NOMO-1 treated with DMSO at 0.1 percent for 48 hours (cell line): Measurements from ENCODE around the gene PAX5.
"Not testable (repeated sequence)": the region's sequence is repeated elsewhere in the genome, so short reads cannot be mapped to it uniquely, and the experiment has no call there.

Experiments
- DNase-seq: peaks from one replicate; lab custom pipeline; 2025; ENCODE audit not compliant: unreplicated experiment; lab: John Stamatoyannopoulos, UW

The PAX5 gene

GRCh38 chr9:37033682-37034304 is at the start of gene PAX5:
TSS of gene PAX5 (minus strand) at chr9:37034268. CDS start at chr9:37034031, 237 bp downstream.
- DNase-seq, result no peak

GRCh38 chr9:37083654-37084053 is 49.6 kb upstream of the PAX5 start:
- no peak for DNase-seq

DNA sequence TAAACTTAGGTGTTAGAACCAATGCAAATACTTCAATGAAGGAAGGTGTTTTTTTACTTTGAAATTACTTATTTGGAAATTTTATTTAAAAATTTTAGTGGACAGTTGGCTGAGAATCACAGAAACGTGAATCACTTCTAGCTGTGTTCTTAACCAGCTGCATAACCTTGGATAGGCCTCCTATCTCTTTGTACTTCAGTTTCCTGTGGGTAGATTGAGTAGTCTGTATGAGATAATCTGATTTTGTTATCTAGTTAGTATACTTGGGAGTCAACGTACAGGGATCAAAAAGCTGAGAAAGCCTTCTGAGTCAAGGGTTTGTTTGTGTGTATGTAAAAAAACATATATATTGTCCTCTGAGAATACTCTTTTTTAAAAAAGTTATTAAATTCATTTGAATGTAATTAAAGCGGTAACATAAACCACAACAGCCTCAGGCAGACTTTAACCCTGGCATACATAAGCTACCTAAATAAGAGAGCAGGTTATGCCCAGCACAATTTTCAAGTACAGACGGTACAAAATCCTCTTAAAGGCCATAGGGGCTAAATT is 48.2 kb upstream of the PAX5 start:
- DNase-seq, result no peak

DNA sequence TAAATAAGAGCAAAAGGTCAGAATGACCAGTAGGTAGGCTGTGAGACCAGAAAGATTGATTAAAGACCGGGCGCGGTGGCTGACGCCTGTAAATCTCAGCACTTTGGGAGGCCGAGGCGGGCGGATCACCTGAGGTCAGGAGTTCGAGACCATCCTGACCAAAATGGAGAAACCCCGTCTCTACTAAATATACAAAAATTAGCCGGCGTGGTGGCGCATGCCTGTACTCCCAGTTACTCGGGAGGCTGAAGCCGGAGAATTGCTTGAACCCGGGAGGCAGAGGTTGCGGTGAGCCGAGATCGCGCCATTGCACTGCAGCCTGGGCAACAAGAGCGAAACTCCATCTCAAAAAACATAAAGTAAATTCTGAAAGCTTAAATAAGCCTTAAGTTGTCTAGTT is 47.4 kb upstream of the PAX5 start:
- DNase-seq, result not testable (repeated sequence)

DNA sequence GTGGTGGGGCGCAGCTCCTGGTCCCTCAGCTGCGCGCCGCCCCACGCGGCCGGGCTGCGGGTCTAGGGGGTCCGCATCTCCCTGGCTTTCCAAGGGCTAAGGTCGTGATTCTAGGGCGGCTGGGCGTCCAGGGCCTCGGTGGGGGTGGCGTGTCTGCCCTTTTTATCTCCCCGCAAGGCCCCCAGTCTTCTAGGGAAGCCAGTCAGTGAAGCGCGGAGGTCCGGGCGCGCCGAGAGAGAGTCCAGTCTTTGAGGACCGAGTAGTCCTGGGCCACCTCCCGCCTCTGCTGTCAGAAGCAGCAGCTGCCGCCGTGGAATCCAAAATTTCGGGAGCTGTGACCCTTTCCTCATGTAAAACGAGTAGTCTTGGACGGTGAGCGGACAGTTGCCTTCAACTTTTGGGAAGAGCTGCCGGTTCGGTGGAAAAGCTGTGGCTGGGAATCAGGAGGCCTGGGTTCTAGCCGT is 46.1 kb upstream of the PAX5 start:
- not testable (repeated sequence) for DNase-seq

GRCh38 chr9:37079370-37080164 is 45.5 kb upstream of the PAX5 start:
- DNase-seq, result peak; percentile 79

GRCh38 chr9:37074790-37075189 is 40.7 kb upstream of the PAX5 start:
- not testable (repeated sequence) for DNase-seq

DNA sequence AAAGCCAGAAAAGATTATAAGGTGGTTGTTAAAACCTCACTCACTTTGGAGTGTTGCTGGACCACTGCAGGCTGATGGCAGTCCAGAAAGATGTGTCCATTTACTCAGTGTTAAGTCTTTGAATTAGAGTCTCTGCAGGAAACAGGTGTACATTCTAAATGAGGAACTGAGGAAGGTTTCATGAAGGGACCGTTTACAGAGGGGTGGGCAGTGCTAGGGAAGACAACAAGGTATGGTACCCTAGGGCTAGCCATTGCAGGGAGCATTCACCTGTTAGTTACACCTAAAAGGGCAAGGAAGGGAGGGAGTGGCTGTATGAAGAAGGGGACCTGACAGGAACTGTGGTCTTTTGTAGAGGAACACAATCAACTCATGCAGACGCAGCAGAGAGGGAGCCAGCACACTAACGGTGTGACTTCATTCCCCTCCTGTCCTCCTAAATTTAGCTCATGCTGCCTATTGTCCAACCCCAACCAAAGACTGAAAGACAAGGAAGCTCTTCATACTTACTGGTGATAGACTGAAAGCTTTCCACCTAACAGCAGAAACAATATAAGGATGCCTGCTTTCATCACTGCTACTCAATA is 32.2 kb upstream of the PAX5 start:
- no peak for DNase-seq

GRCh38 chr9:37062336-37062735 is 28.3 kb upstream of the PAX5 start:
- peak; percentile 34 for DNase-seq

GRCh38 chr9:37061768-37062167 is 27.7 kb upstream of the PAX5 start:
- DNase-seq, result peak; percentile 6

DNA sequence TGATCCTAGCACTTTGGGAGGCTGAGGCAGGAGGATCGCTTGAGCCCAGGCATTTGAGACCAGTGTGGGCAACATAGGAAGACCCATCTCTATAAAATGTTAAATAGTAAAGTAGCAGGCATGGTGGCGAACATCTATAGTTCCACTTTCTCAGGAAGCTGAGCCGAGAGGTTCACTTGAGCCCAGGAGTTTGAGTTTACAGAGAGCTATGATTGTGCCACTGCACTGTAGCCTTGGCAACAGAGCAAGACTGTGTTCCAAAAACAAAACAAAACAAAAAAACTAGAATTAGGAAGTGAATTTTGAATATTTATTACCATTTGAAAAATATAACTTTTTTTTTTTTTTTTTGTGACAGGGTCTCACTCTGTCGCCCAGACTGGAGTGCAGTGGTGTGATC is 26.8 kb upstream of the PAX5 start:
- DNase-seq, result no peak

DNA sequence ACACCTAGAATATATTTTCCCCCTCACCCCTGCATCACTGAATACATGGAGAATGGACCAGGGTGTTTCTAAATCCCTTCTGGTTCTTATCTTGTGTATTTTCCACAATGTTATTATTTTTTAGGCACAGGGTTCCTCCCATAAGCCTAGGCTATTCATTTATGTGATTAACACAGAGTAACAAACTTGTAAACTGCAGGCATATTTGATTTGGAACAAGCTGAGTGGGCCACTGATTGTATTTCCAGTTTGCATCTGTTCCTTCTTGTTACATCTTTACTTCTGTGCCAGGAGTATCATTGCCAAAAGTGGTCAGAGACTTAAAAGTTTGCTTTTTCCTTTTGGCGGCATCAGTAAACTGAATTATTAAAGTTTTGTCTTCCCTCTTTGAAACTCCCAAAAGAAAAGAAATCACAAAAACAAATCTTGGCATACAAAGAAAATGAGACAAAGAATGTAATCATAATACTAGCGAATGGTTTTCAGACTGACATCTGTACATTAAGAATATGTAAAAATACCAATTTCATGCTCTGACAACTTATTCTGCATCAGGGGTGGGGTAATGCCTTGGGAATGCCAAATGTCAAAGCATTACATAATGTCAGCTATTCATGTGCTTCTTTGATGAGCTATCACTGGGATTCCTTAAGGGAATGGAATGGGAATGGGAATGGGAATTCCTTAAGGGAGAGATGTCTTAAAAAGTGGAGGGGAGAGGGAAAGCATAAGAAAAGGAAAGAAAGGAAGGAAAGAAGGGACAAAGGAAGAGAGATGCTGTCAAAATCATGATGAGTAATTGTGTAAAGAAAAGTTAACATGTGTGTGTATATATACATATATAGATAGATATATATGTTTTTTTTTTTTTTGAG is 22.2 kb upstream of the PAX5 start:
- DNase-seq, result no peak

GRCh38 chr9:37054363-37054720 is 20.3 kb upstream of the PAX5 start:
- not testable (repeated sequence) for DNase-seq

DNA sequence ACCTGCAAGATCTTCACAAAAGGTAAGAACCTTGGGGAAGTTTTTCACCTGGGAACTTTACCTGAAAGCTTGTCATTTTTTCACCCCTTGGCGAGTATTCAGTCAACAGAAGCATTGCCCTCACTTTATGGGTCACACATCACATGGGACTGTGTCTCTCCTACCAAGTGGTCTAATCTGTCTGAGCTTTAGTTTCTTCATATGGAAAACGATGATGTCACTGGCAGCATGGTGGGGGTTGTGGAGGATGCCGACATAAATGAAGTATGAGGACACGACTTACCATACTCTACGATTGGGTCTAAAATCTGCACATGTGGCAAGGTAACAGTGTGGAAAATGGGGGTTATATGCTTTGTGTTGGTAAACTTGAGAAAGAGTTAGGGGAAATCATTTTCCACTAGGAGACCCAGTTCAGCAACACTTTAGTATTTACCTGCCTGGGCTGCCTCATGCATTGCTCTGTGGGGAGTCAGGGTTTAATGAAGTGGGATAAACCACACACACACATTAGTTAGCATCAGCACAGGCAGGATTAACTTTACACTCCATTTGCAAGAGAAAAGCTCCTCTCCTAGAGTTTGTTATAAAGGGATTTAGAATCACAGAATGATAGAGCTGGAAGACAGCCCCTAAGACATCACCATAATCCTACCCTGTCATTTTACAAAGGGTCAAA is 19.8 kb upstream of the PAX5 start:
- DNase-seq, result no peak

- DNase-seq, result no peak
These were observed 12.6 kb upstream of the PAX5 start for GRCh38 chr9:37046683-37047082.

GRCh38 chr9:37042421-37042820 is 8.4 kb upstream of the PAX5 start:
- no peak for DNase-seq

GRCh38 chr9:37040508-37041127 is 6.5 kb upstream of the PAX5 start:
- DNase-seq, result no peak

- no peak for DNase-seq
These were observed 4.9 kb upstream of the PAX5 start for GRCh38 chr9:37038943-37039464.

- DNase-seq, result no peak
These were observed 4.4 kb upstream of the PAX5 start for GRCh38 chr9:37038302-37038942.
